ENCODE data around the gene PES1. TPM values are rescaled to one million over a fixed set of nuclear protein-coding genes. Genes with fewer than 3 reads are reported as not detected.

The PES1 gene
- total and polyA plus RNA-seq, 2 of the 13 experiments (the other 11 are each of a cell fraction or from before 2014, with no cell fraction given), result 65.1 to 94.7 TPM

- peak; percentile 98 for TF ChIP-seq SAP130 (CRISPR knock-in tag; IDR thresholded peaks at IDR 0.05; ENCODE audit: low read depth)
- peak; percentile 58; the same call in 1 of the 2 replicates for TF ChIP-seq RNF2 (conservative IDR thresholded peaks at IDR 0.05; ENCODE audit: low read depth)
- TF ChIP-seq U2AF2 (IDR thresholded peaks at IDR 0.05; ENCODE audit: low read depth, low read length), result 0 out of 2 replicates have a peak, but pooled peaks have one; percentile 50
- 0 out of 2 replicates have a peak, but pooled peaks have one; percentile 49 for TF ChIP-seq GTF3A (CRISPR knock-in tag; conservative IDR thresholded peaks at IDR 0.05)
- peak; percentile 100 for TF ChIP-seq MYNN (CRISPR knock-in tag; IDR thresholded peaks at IDR 0.05; ENCODE audit: low read depth)
- 0 out of 2 replicates have a peak, but pooled peaks have one; percentile 7 for TF ChIP-seq RARA (CRISPR knock-in tag; IDR thresholded peaks at IDR 0.05)
- no peak for TF ChIP-seq ZNF30 (CRISPR knock-in tag; IDR thresholded peaks at IDR 0.05)
- TF ChIP-seq, protein P1, sequence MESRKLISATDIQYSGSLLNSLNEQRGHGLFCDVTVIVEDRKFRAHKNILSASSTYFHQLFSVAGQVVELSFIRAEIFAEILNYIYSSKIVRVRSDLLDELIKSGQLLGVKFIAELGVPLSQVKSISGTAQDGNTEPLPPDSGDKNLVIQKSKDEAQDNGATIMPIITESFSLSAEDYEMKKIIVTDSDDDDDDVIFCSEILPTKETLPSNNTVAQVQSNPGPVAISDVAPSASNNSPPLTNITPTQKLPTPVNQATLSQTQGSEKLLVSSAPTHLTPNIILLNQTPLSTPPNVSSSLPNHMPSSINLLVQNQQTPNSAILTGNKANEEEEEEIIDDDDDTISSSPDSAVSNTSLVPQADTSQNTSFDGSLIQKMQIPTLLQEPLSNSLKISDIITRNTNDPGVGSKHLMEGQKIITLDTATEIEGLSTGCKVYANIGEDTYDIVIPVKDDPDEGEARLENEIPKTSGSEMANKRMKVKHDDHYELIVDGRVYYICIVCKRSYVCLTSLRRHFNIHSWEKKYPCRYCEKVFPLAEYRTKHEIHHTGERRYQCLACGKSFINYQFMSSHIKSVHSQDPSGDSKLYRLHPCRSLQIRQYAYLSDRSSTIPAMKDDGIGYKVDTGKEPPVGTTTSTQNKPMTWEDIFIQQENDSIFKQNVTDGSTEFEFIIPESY (CRISPR knock-in tag; IDR thresholded peaks at IDR 0.05), result no peak
- TF ChIP-seq HHEX (CRISPR knock-in tag; IDR thresholded peaks at IDR 0.05), result no peak
- no peak for TF ChIP-seq NRL (CRISPR knock-in tag; IDR thresholded peaks at IDR 0.05; ENCODE audit: borderline replicate concordance)
- TF ChIP-seq KDM5A (IDR thresholded peaks at IDR 0.05; ENCODE audit: borderline replicate concordance, low read length), result peak; percentile 94
- TF ChIP-seq SIN3A (IDR thresholded peaks at IDR 0.05; ENCODE audit: borderline replicate concordance, low read depth, low read length), result peak; percentile 84
- no peak for TF ChIP-seq ZNF589 (CRISPR knock-in tag; conservative IDR thresholded peaks at IDR 0.05)
- peak; percentile 83 for TF ChIP-seq MNT (IDR thresholded peaks at IDR 0.05)
- TF ChIP-seq JDP2 (CRISPR knock-in tag; IDR thresholded peaks at IDR 0.05; ENCODE audit: borderline replicate concordance), result no peak
- no peak for TF ChIP-seq ZC3H13 (CRISPR knock-in tag; IDR thresholded peaks at IDR 0.05)
- TF ChIP-seq, protein P2, sequence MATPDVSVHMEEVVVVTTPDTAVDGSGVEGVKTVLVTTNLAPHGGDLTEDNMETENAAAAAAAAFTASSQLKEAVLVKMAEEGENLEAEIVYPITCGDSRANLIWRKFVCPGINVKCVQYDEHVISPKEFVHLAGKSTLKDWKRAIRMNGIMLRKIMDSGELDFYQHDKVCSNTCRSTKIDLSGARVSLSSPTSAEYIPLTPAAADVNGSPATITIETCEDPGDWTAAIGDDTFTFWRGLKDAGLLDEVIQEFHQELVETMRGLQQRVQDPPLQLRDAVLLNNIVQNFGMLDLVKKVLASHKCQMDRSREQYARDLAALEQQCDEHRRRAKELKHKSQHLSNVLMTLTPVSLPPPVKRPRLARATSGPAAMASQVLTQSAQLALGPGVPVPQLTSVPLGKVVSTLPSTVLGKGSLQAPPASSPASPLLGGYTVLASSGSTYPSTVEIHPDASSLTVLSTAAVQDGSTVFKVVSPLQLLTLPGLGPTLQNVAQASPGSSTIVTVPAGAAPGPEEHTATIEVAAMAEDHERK (CRISPR knock-in tag; IDR thresholded peaks at IDR 0.05; ENCODE audit: low read depth), result peak; percentile 35; the same call in 1 of the 2 replicates
- TF ChIP-seq, protein P3, sequence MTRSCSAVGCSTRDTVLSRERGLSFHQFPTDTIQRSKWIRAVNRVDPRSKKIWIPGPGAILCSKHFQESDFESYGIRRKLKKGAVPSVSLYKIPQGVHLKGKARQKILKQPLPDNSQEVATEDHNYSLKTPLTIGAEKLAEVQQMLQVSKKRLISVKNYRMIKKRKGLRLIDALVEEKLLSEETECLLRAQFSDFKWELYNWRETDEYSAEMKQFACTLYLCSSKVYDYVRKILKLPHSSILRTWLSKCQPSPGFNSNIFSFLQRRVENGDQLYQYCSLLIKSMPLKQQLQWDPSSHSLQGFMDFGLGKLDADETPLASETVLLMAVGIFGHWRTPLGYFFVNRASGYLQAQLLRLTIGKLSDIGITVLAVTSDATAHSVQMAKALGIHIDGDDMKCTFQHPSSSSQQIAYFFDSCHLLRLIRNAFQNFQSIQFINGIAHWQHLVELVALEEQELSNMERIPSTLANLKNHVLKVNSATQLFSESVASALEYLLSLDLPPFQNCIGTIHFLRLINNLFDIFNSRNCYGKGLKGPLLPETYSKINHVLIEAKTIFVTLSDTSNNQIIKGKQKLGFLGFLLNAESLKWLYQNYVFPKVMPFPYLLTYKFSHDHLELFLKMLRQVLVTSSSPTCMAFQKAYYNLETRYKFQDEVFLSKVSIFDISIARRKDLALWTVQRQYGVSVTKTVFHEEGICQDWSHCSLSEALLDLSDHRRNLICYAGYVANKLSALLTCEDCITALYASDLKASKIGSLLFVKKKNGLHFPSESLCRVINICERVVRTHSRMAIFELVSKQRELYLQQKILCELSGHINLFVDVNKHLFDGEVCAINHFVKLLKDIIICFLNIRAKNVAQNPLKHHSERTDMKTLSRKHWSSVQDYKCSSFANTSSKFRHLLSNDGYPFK (CRISPR knock-in tag; IDR thresholded peaks at IDR 0.05; ENCODE audit: borderline replicate concordance), result peak; percentile 97
- TF ChIP-seq TRIM24 (CRISPR knock-in tag; IDR thresholded peaks at IDR 0.05), result no peak
- TF ChIP-seq SRF (IDR thresholded peaks at IDR 0.05; ENCODE audit: low read depth, low read length), result 0 out of 2 replicates have a peak, but pooled peaks have one; percentile 42
- peak; percentile 99 for TF ChIP-seq ELF1 (CRISPR knock-in tag; IDR thresholded peaks at IDR 0.05)
- no peak for TF ChIP-seq ZNF235 (CRISPR knock-in tag; IDR thresholded peaks at IDR 0.05; ENCODE audit: borderline replicate concordance)
- TF ChIP-seq ZNF644 (CRISPR knock-in tag; IDR thresholded peaks at IDR 0.05; ENCODE audit: low read depth), result no peak
Observed at GRCh38 chr22:30591588-30592359, at the start of gene PES1 (continued).

Data from HepG2 (cell line).